ENCODE results near the gene CD5L. TPM values are rescaled to one million over a fixed set of nuclear protein-coding genes. Genes with fewer than 3 reads are reported as not detected.

Gene CD5L
- total RNA-seq, result not detected in 2 replicates

- Mint-ChIP-seq H3K27me3 (ENCODE audit: low read depth) (no peaks in the 10 kb centered on the region), H3K4me3 (ENCODE audit: low read depth) (no peak within 1 kb of the TSS), H3K4me1 (ENCODE audit: low read depth) (no peaks in the 10 kb centered on the region), H3K36me3 (ENCODE audit: low read depth) (no peaks in the 10 kb centered on the region), H3K9me3 (no peaks in the 10 kb centered on the region), H3K27ac (no peak within 1 kb of the TSS)
- DNase-seq (ENCODE audit: low spot score), result no peak
- intact Hi-C loops (cut with micrococcal nuclease), result no loop called here
These were observed at the start of gene CD5L for GRCh38 chr1:157841708-157842107. Gene CD5L (minus strand): TSS chr1:157841808. CDS start chr1:157841701, 107 bp downstream.

GRCh38 chr1:157882580-157882979 lies 41.0 kb upstream of the CD5L start:
- H3K4me1 Mint-ChIP-seq (ENCODE audit: low read depth), result no peaks in the 10 kb centered on the region
- H3K4me3 Mint-ChIP-seq (ENCODE audit: low read depth), result no peak overlapping the region
- H3K27ac Mint-ChIP-seq, result no peak overlapping the region
- intact Hi-C loops (cut with micrococcal nuclease), result no loop called here
- H3K36me3 Mint-ChIP-seq (ENCODE audit: low read depth), result no peaks in the 10 kb centered on the region
- DNase-seq (ENCODE audit: low spot score), result no peak
- H3K27me3 Mint-ChIP-seq (ENCODE audit: low read depth), result no peaks in the 10 kb centered on the region
- H3K9me3 Mint-ChIP-seq, result no peaks in the 10 kb centered on the region

- H3K4me3 Mint-ChIP-seq (ENCODE audit: low read depth), result no peak overlapping the region
- DNase-seq (ENCODE audit: low spot score), result no peak
- H3K9me3 Mint-ChIP-seq, result no peaks in the 10 kb centered on the region
- H3K4me1 Mint-ChIP-seq (ENCODE audit: low read depth), result no peaks in the 10 kb centered on the region
- no peak overlapping the region for H3K27ac Mint-ChIP-seq
- no peaks in the 10 kb centered on the region for H3K36me3 Mint-ChIP-seq (ENCODE audit: low read depth)
- intact Hi-C loops (cut with micrococcal nuclease), result no loop called here
- H3K27me3 Mint-ChIP-seq (ENCODE audit: low read depth), result no peaks in the 10 kb centered on the region
These were observed 39.0 kb upstream of the CD5L start for GRCh38 chr1:157880621-157881020.

GRCh38 chr1:157878059-157878458 lies 36.5 kb upstream of the CD5L start:
- intact Hi-C loops (cut with micrococcal nuclease), result no loop called here
- no peak for DNase-seq (ENCODE audit: low spot score)
- Mint-ChIP-seq H3K4me3 (ENCODE audit: low read depth) (no peak overlapping the region), H3K4me1 (ENCODE audit: low read depth) (no peaks in the 10 kb centered on the region), H3K27ac (no peak overlapping the region), H3K36me3 (ENCODE audit: low read depth) (no peaks in the 10 kb centered on the region), H3K9me3 (no peaks in the 10 kb centered on the region), H3K27me3 (ENCODE audit: low read depth) (peaks cover 1% of the 10 kb centered on the region)

- intact Hi-C loops (cut with micrococcal nuclease), result no loop called here
- Mint-ChIP-seq H3K27ac (no peak overlapping the region), H3K4me1 (ENCODE audit: low read depth) (no peaks in the 10 kb centered on the region), H3K4me3 (ENCODE audit: low read depth) (no peak overlapping the region), H3K27me3 (ENCODE audit: low read depth) (peaks cover 1% of the 10 kb centered on the region), H3K36me3 (ENCODE audit: low read depth) (no peaks in the 10 kb centered on the region), H3K9me3 (no peaks in the 10 kb centered on the region)
- no peak for DNase-seq (ENCODE audit: low spot score)
These were observed 28.9 kb upstream of the CD5L start for GRCh38 chr1:157870490-157870889.

- Mint-ChIP-seq H3K4me1 (ENCODE audit: low read depth) (no peaks in the 10 kb centered on the region), H3K9me3 (no peaks in the 10 kb centered on the region), H3K36me3 (ENCODE audit: low read depth) (no peaks in the 10 kb centered on the region), H3K27ac (no peak overlapping the region), H3K27me3 (ENCODE audit: low read depth) (no peaks in the 10 kb centered on the region), H3K4me3 (ENCODE audit: low read depth) (no peak overlapping the region)
- intact Hi-C loops (cut with micrococcal nuclease), result no loop called here
- no peak for DNase-seq (ENCODE audit: low spot score)
These were observed 27.0 kb upstream of the CD5L start for GRCh38 chr1:157868654-157869053.

GRCh38 chr1:157862114-157863070 lies 20.8 kb upstream of the CD5L start:
- Mint-ChIP-seq H3K9me3 (no peaks in the 10 kb centered on the region), H3K27me3 (ENCODE audit: low read depth) (no peaks in the 10 kb centered on the region), H3K36me3 (ENCODE audit: low read depth) (no peaks in the 10 kb centered on the region), H3K4me1 (ENCODE audit: low read depth) (no peaks in the 10 kb centered on the region), H3K4me3 (ENCODE audit: low read depth) (no peak overlapping the region), H3K27ac (no peak overlapping the region)
- DNase-seq (ENCODE audit: low spot score), result no peak
- intact Hi-C loops (cut with micrococcal nuclease), result no loop called here

GRCh38 chr1:157856538-157856937 lies 14.9 kb upstream of the CD5L start:
- Mint-ChIP-seq H3K27me3 (ENCODE audit: low read depth) (no peaks in the 10 kb centered on the region), H3K27ac (no peak overlapping the region), H3K4me3 (ENCODE audit: low read depth) (no peak overlapping the region), H3K36me3 (ENCODE audit: low read depth) (no peaks in the 10 kb centered on the region), H3K4me1 (ENCODE audit: low read depth) (no peaks in the 10 kb centered on the region), H3K9me3 (no peaks in the 10 kb centered on the region)
- no peak for DNase-seq (ENCODE audit: low spot score)
- intact Hi-C loops (cut with micrococcal nuclease), result no loop called here

- Mint-ChIP-seq H3K27ac (no peak overlapping the region), H3K4me3 (ENCODE audit: low read depth) (no peak overlapping the region), H3K9me3 (no peaks in the 10 kb centered on the region), H3K36me3 (ENCODE audit: low read depth) (no peaks in the 10 kb centered on the region), H3K27me3 (ENCODE audit: low read depth) (no peaks in the 10 kb centered on the region), H3K4me1 (ENCODE audit: low read depth) (no peaks in the 10 kb centered on the region)
- intact Hi-C loops (cut with micrococcal nuclease), result no loop called here
- DNase-seq (ENCODE audit: low spot score), result no peak
These were observed 10.9 kb upstream of the CD5L start for GRCh38 chr1:157852476-157852875.

- H3K36me3 Mint-ChIP-seq (ENCODE audit: low read depth), result no peaks in the 10 kb centered on the region
- no peaks in the 10 kb centered on the region for H3K4me1 Mint-ChIP-seq (ENCODE audit: low read depth)
- no peaks in the 10 kb centered on the region for H3K9me3 Mint-ChIP-seq
- DNase-seq (ENCODE audit: low spot score), result no peak
- no peak overlapping the region for H3K27ac Mint-ChIP-seq
- H3K4me3 Mint-ChIP-seq (ENCODE audit: low read depth), result no peak overlapping the region
- intact Hi-C loops (cut with micrococcal nuclease), result no loop called here
- H3K27me3 Mint-ChIP-seq (ENCODE audit: low read depth), result no peaks in the 10 kb centered on the region
These were observed 7.7 kb upstream of the CD5L start for GRCh38 chr1:157849229-157849875.

GRCh38 chr1:157844089-157844830 lies 2.7 kb upstream of the CD5L start:
- Mint-ChIP-seq H3K27ac (no peak overlapping the region), H3K4me3 (ENCODE audit: low read depth) (no peak overlapping the region), H3K4me1 (ENCODE audit: low read depth) (no peaks in the 10 kb centered on the region), H3K36me3 (ENCODE audit: low read depth) (no peaks in the 10 kb centered on the region), H3K9me3 (no peaks in the 10 kb centered on the region), H3K27me3 (ENCODE audit: low read depth) (no peaks in the 10 kb centered on the region)
- intact Hi-C loops (cut with micrococcal nuclease), result no loop called here
- no peak for DNase-seq (ENCODE audit: low spot score)

- no peaks in the 10 kb centered on the region for H3K36me3 Mint-ChIP-seq (ENCODE audit: low read depth)
These were observed 1.3 kb upstream of the CD5L start for GRCh38 chr1:157842939-157843338.

GRCh38 chr1:157838966-157839365 lies 2.6 kb downstream of the CD5L start:
- DNase-seq (ENCODE audit: low spot score), result no peak
- no peak overlapping the region for H3K27ac Mint-ChIP-seq
- intact Hi-C loops (cut with micrococcal nuclease), result no loop called here
- no peak overlapping the region for H3K4me3 Mint-ChIP-seq (ENCODE audit: low read depth)
- H3K9me3 Mint-ChIP-seq, result no peaks in the 10 kb centered on the region
- no peaks in the 10 kb centered on the region for H3K4me1 Mint-ChIP-seq (ENCODE audit: low read depth)
- H3K36me3 Mint-ChIP-seq (ENCODE audit: low read depth), result no peaks in the 10 kb centered on the region
- H3K27me3 Mint-ChIP-seq (ENCODE audit: low read depth), result peaks cover 3% of the 10 kb centered on the region

More at GRCh38 chr1:157842939-157843338, 1.3 kb upstream of the CD5L start:
- intact Hi-C loops (cut with micrococcal nuclease), result no loop called here
- H3K9me3 Mint-ChIP-seq, result no peaks in the 10 kb centered on the region
- H3K4me3 Mint-ChIP-seq (ENCODE audit: low read depth), result no peak overlapping the region
- H3K27ac Mint-ChIP-seq, result no peak overlapping the region
- no peaks in the 10 kb centered on the region for H3K4me1 Mint-ChIP-seq (ENCODE audit: low read depth)
- no peaks in the 10 kb centered on the region for H3K27me3 Mint-ChIP-seq (ENCODE audit: low read depth)
- DNase-seq (ENCODE audit: low spot score), result no peak
